ENCODE measurements around the gene HDAC9.

GRCh38 chr7:18820981-18821380, 325.4 kb downstream of the HDAC9 start:
- no peak for TF ChIP-seq CTCF (conservative IDR thresholded peaks at IDR 0.05 in 1 of 2, IDR thresholded peaks at IDR 0.05 in 1 of 2; ENCODE audit: low read depth in 1 of 2, low read length in 2 of 2)
- TF ChIP-seq EZH2 (IDR thresholded peaks at IDR 0.05; ENCODE audit: low read length, missing control alignments) = no peak

Data from fibroblast of lung (primary cell).